SU-DHL-6 (cell line): ENCODE data around the gene BANP.

ENCODE experiments used
- H2AFZ ChIP-seq: fragments of 200-600 bp; sonication (generic); 2 replicates; pipeline ENCODE4 v1.6.1; 2014; ENCODE audit warnings: low read depth, mild to moderate bottlenecking, moderate library complexity, mixed read lengths, antibody characterized with exemption, low read length; ENCODE audit not compliant: severe bottlenecking
- H3F3A ChIP-seq: fragments of 200-600 bp; shearing (Covaris generic); 2 replicates; pipeline ENCODE4 v1.6.0; 2016; ENCODE audit warnings: antibody characterized with exemption, mild to moderate bottlenecking; ENCODE audit not compliant: insufficient read depth
- H3K27ac ChIP-seq: fragments of 200-600 bp; sonication (generic); 2 replicates; pipeline ENCODE4 v1.5.1; 2016; ENCODE audit warnings: low read depth, mild to moderate bottlenecking, low read length, moderate library complexity, mixed read lengths
- H3K27me3 ChIP-seq: fragments of 200-600 bp; sonication (generic), shearing (Covaris generic); 2 replicates; pipeline ENCODE4 v1.6.0; 2014; ENCODE audit warnings: mild to moderate bottlenecking, low read length
- H3K36me3 ChIP-seq: fragments of 200-600 bp; sonication (generic); 2 replicates; pipeline ENCODE4 v1.6.1; 2014; ENCODE audit warnings: mild to moderate bottlenecking, low read length, mixed read lengths
- H3K4me2 ChIP-seq: fragments of 300-600, 200-600 bp; shearing (Covaris generic), sonication (generic); 2 replicates; pipeline ENCODE4 v1.6.0; 2014; ENCODE audit warnings: low read length, low read depth, mild to moderate bottlenecking; ENCODE audit not compliant: poor library complexity, severe bottlenecking
- H3K4me3 ChIP-seq: fragments of 200-600 bp; sonication (generic); 2 replicates; pipeline ENCODE4 v1.5.1; 2014; ENCODE audit warnings: antibody characterized with exemption, low read length, mild to moderate bottlenecking, mixed read lengths; ENCODE audit not compliant: insufficient read depth, poor library complexity, severe bottlenecking
- H3K79me2 ChIP-seq: fragments of 200-600 bp; sonication (generic); 2 replicates; pipeline ENCODE4 v1.6.1; 2014; ENCODE audit warnings: mild to moderate bottlenecking, low read length, moderate library complexity; ENCODE audit not compliant: insufficient read depth
- H3K9ac ChIP-seq: fragments of 200-600 bp; sonication (generic); 2 replicates; pipeline ENCODE4 v1.7.0; 2014; ENCODE audit warnings: mild to moderate bottlenecking, low read length
- H3K9me2 ChIP-seq: fragments of 200-600 bp; sonication (generic); replicated peaks from 2 replicates; pipeline ENCODE4 v1.6.1; 2014; ENCODE audit warnings: low read length; ENCODE audit not compliant: insufficient read depth
- H3K9me3 ChIP-seq: fragments of 200-600 bp; sonication (generic); 2 replicates; pipeline ENCODE4 v1.6.1; 2014; ENCODE audit warnings: low read length, mixed read lengths; ENCODE audit not compliant: insufficient read depth
- H4K20me1 ChIP-seq: fragments of 200-600 bp; sonication (generic); 2 replicates; pipeline ENCODE4 v1.6.1; 2014; ENCODE audit warnings: low read depth, mild to moderate bottlenecking, antibody characterized with exemption, low read length, moderate library complexity, mixed read lengths
- CTCF ChIP-seq: fragments of 200-600 bp; sonication (generic); IDR thresholded peaks from one replicate; pipeline ENCODE4 v1.5.1; 2017; ENCODE audit warnings: antibody characterized with exemption, mild to moderate bottlenecking, low read length, moderate library complexity; ENCODE audit not compliant: insufficient read depth, poor library complexity, severe bottlenecking
- EZH2phosphoT487 ChIP-seq: fragments of 200-600 bp; sonication (generic), shearing (Covaris generic); conservative IDR thresholded peaks from 2 replicates; pipeline ENCODE4 v1.6.1; 2018; ENCODE audit warnings: mild to moderate bottlenecking, antibody characterized with exemption, low read length, moderate library complexity, mixed read lengths

Gene BANP

GRCh38 chr16:87918338-87918737 is 32.9 kb upstream of the BANP start:
- TF ChIP-seq CTCF (no peak), EZH2phosphoT487 (no peak)
- Histone ChIP-seq H3K36me3 (no peaks in the 10 kb centered on the region), H3K9me2 (no peaks in the 10 kb centered on the region), H3K4me2 (no peak overlapping the region), H3F3A (no peaks in the 10 kb centered on the region), H3K9me3 (no peaks in the 10 kb centered on the region), H3K27me3 (no peaks in the 10 kb centered on the region), H3K79me2 (no peaks in the 10 kb centered on the region), H3K4me3 (no peak overlapping the region), H2AFZ (no peak overlapping the region), H3K9ac (no peak overlapping the region), H3K27ac (no peak overlapping the region), H4K20me1 (no peaks in the 10 kb centered on the region)

GRCh38 chr16:87918866-87919680 is 32.2 kb upstream of the BANP start:
- Histone ChIP-seq H3K9ac (no peak overlapping the region), H3K79me2 (no peaks in the 10 kb centered on the region), H3K9me3 (no peaks in the 10 kb centered on the region), H2AFZ (no peak overlapping the region), H3K4me2 (no peak overlapping the region), H3K4me3 (no peak overlapping the region), H3K9me2 (no peaks in the 10 kb centered on the region), H3K27me3 (no peaks in the 10 kb centered on the region), H3K27ac (no peak overlapping the region), H3F3A (no peaks in the 10 kb centered on the region), H3K36me3 (no peaks in the 10 kb centered on the region), H4K20me1 (no peaks in the 10 kb centered on the region)
- TF ChIP-seq EZH2phosphoT487 (no peak), CTCF (no peak)

- H3K9me3 ChIP-seq, result no peaks in the 10 kb centered on the region
Observed at GRCh38 chr16:87919681-87919994, 31.6 kb upstream of the BANP start.

GRCh38 chr16:87921236-87921773 is 29.9 kb upstream of the BANP start:
- Histone ChIP-seq H4K20me1 (no peaks in the 10 kb centered on the region), H3K79me2 (no peaks in the 10 kb centered on the region), H3K9me2 (no peaks in the 10 kb centered on the region), H3F3A (no peaks in the 10 kb centered on the region), H3K27ac (no peak overlapping the region), H3K36me3 (no peaks in the 10 kb centered on the region), H3K9ac (no peak overlapping the region), H3K9me3 (no peaks in the 10 kb centered on the region), H3K4me2 (no peak overlapping the region), H2AFZ (no peak overlapping the region), H3K27me3 (no peaks in the 10 kb centered on the region), H3K4me3 (no peak overlapping the region)
- TF ChIP-seq CTCF (no peak), EZH2phosphoT487 (no peak)

More at GRCh38 chr16:87919681-87919994, 31.6 kb upstream of the BANP start:
- H3K27ac ChIP-seq, result no peak overlapping the region
- TF ChIP-seq EZH2phosphoT487, result no peak
- H3K27me3 ChIP-seq, result no peaks in the 10 kb centered on the region
- H2AFZ ChIP-seq, result no peak overlapping the region
- no peak overlapping the region for H3K9ac ChIP-seq
- H4K20me1 ChIP-seq, result no peaks in the 10 kb centered on the region
- H3K4me2 ChIP-seq, result no peak overlapping the region
- no peaks in the 10 kb centered on the region for H3K36me3 ChIP-seq
- no peak overlapping the region for H3K4me3 ChIP-seq
- H3F3A ChIP-seq, result no peaks in the 10 kb centered on the region
- H3K9me2 ChIP-seq, result no peaks in the 10 kb centered on the region
- no peaks in the 10 kb centered on the region for H3K79me2 ChIP-seq
